Activated CD8-positive, alpha-beta memory T cell treated with anti-CD3 and anti-CD28 coated beads for 36 hours (primary cell): ENCODE results near the gene SPDYE5. TPM values are rescaled to one million over a fixed set of nuclear protein-coding genes. Genes with fewer than 3 reads are reported as not detected.
"Not testable (repeated sequence)": the region's sequence is repeated elsewhere in the genome, so short reads cannot be mapped to it uniquely, and the experiment has no call there.

Source experiments
- CTCF ChIA-PET: fragments of 350-600 bp; sonication (Branson Sonifier 250); formaldehyde crosslinking; loops from one replicate; lab custom pipeline; 2021; ENCODE audit warnings: antibody characterized with exemption; lab: Charles Lee
- POLR2A ChIA-PET: fragments of 350-600 bp; sonication (Branson Sonifier 250); formaldehyde crosslinking; loops from one replicate; lab custom pipeline; 2021; ENCODE audit warnings: antibody characterized with exemption; lab: Charles Lee
- total RNA-seq, 2 experiments: library from RNA; stranded (reverse); gene quantifications; one replicate each; pipeline ENCODE4 v1.2.3, GENCODE V29; 2021

The SPDYE5 gene
- not detected for total RNA-seq

GRCh38 chr7:75492020-75492419 is at the start of gene SPDYE5:
SPDYE5 (plus strand) TSS chr7:75492320; CDS start chr7:75494048, 1,728 bp downstream.
- POLR2A ChIA-PET, CTCF ChIA-PET: not testable (repeated sequence)

- POLR2A ChIA-PET, CTCF ChIA-PET: not testable (repeated sequence)
Measured at GRCh38 chr7:75442465-75443111, 49.5 kb upstream of the SPDYE5 start.

GRCh38 chr7:75449946-75450345 is 42.2 kb upstream of the SPDYE5 start:
- CTCF ChIA-PET, POLR2A ChIA-PET: not testable (repeated sequence)

GRCh38 chr7:75452494-75452955 is 39.6 kb upstream of the SPDYE5 start:
- CTCF ChIA-PET, POLR2A ChIA-PET: not testable (repeated sequence)

- POLR2A ChIA-PET, CTCF ChIA-PET: not testable (repeated sequence)
Measured at GRCh38 chr7:75456403-75456802, 35.7 kb upstream of the SPDYE5 start.

- POLR2A ChIA-PET, CTCF ChIA-PET: not testable (repeated sequence)
Measured at GRCh38 chr7:75458034-75458433, 34.1 kb upstream of the SPDYE5 start.

- POLR2A ChIA-PET = not testable (repeated sequence)
Measured at GRCh38 chr7:75460541-75460940, 31.6 kb upstream of the SPDYE5 start.

GRCh38 chr7:75470166-75470565 is 22.0 kb upstream of the SPDYE5 start:
- CTCF ChIA-PET, POLR2A ChIA-PET: not testable (repeated sequence)

More at GRCh38 chr7:75460541-75460940, 31.6 kb upstream of the SPDYE5 start:
- CTCF ChIA-PET = not testable (repeated sequence)

- POLR2A ChIA-PET, CTCF ChIA-PET: not testable (repeated sequence)
Measured at GRCh38 chr7:75477457-75477856, 14.7 kb upstream of the SPDYE5 start.

- CTCF ChIA-PET, POLR2A ChIA-PET: not testable (repeated sequence)
Measured at GRCh38 chr7:75480313-75480712, 11.8 kb upstream of the SPDYE5 start.

GRCh38 chr7:75485355-75485978 is 6.7 kb upstream of the SPDYE5 start:
- POLR2A ChIA-PET = interaction anchor here (0.5 kb wide), 1 partner anchor 386 kb away, joined by 4 read pairs; no protein-coding TSS in a partner anchor
- CTCF ChIA-PET = not testable (repeated sequence)

GRCh38 chr7:75485979-75486643 is 6.0 kb upstream of the SPDYE5 start, which contains the start of gene POM121C:
POM121C (minus strand) TSS chr7:75486299; CDS start chr7:75441496, 44,803 bp downstream.
- POLR2A ChIA-PET = interaction anchor here (0.5 to 0.6 kb wide), 2 partner anchors 155 to 385 kb away, joined by 3 to 4 read pairs; no protein-coding TSS in a partner anchor
- CTCF ChIA-PET = not testable (repeated sequence)

GRCh38 chr7:75509033-75509432 is 16.9 kb downstream of the SPDYE5 start:
- CTCF ChIA-PET, POLR2A ChIA-PET: not testable (repeated sequence)

GRCh38 chr7:75518842-75519241 is 26.7 kb downstream of the SPDYE5 start:
- CTCF ChIA-PET = not testable (repeated sequence)
- POLR2A ChIA-PET = interaction anchor here (0.7 kb wide), 1 partner anchor 169 kb away, joined by 3 read pairs; no protein-coding TSS in a partner anchor

- CTCF ChIA-PET, POLR2A ChIA-PET: not testable (repeated sequence)
Measured at GRCh38 chr7:75521727-75522126, 29.6 kb downstream of the SPDYE5 start.

GRCh38 chr7:75527224-75527722 is 35.2 kb downstream of the SPDYE5 start:
- CTCF ChIA-PET = not testable (repeated sequence)
- POLR2A ChIA-PET = interaction anchor here (0.6 kb wide), 1 partner anchor 454 kb away, joined by 4 read pairs; no protein-coding TSS in a partner anchor

GRCh38 chr7:75531359-75531821 is 39.3 kb downstream of the SPDYE5 start:
- CTCF ChIA-PET = interaction anchor here (0.6 to 1.0 kb wide), 3 partner anchors 13 to 111 kb away, joined by 3 read pairs; no protein-coding TSS in a partner anchor
- POLR2A ChIA-PET = interaction anchor here (1.0 kb wide), 1 partner anchor 115 kb away, joined by 4 read pairs; no protein-coding TSS in a partner anchor

GRCh38 chr7:75532639-75533038 is 40.5 kb downstream of the SPDYE5 start:
- POLR2A ChIA-PET = no interaction called here
- CTCF ChIA-PET = interaction anchor here (0.7 to 1.0 kb wide), 2 partner anchors 23 to 110 kb away, joined by 3 to 4 read pairs; no protein-coding TSS in a partner anchor

- ChIA-PET CTCF (no interaction called here), POLR2A (no interaction called here)
Measured at GRCh38 chr7:75533926-75534325, 41.8 kb downstream of the SPDYE5 start.
